ENCODE data around the gene TCF12.

DNA sequence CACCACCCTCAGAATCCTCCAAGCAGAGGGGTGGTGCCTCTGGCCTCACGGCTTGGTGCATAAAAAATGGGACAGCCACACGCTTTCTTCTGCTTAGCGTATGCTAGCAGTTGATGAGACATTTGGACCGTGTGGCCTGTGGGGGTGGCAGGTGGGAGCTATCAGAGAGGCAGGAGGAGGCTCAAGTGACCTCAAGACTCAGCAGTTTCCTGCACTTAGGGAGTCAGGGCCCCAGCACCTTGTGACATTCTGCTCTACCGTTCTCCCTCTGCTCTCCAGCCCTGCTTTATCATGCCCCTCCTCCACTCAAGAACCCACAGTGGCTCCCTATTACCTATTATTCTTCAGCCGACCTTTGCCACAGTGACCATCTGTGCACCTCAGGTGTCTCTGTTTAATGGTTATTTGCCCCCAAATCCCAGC is 416.9 kb downstream of the TCF12 start:
- TF ChIP-seq EZH2 (IDR thresholded peaks at IDR 0.05; ENCODE audit: borderline replicate concordance, low read depth, low read length, severe bottlenecking) (no peak), POLR2AphosphoS5 (IDR thresholded peaks at IDR 0.05; ENCODE audit: insufficient read depth, low read depth, low read length) (no peak), POLR2A (IDR thresholded peaks at IDR 0.05; ENCODE audit: low read depth, low read length) (no peak), JUN (IDR thresholded peaks at IDR 0.05; ENCODE audit: borderline replicate concordance, insufficient read depth, insufficient read length, low read depth) (no peak)
- TF ChIP-seq, protein P1, sequence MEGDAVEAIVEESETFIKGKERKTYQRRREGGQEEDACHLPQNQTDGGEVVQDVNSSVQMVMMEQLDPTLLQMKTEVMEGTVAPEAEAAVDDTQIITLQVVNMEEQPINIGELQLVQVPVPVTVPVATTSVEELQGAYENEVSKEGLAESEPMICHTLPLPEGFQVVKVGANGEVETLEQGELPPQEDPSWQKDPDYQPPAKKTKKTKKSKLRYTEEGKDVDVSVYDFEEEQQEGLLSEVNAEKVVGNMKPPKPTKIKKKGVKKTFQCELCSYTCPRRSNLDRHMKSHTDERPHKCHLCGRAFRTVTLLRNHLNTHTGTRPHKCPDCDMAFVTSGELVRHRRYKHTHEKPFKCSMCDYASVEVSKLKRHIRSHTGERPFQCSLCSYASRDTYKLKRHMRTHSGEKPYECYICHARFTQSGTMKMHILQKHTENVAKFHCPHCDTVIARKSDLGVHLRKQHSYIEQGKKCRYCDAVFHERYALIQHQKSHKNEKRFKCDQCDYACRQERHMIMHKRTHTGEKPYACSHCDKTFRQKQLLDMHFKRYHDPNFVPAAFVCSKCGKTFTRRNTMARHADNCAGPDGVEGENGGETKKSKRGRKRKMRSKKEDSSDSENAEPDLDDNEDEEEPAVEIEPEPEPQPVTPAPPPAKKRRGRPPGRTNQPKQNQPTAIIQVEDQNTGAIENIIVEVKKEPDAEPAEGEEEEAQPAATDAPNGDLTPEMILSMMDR (IDR thresholded peaks at IDR 0.05; ENCODE audit: extremely low read depth in 1 of 2, insufficient read depth in 1 of 2, low read depth in 1 of 2, low read length in 2 of 2), result no peak
- TF ChIP-seq, protein P2, sequence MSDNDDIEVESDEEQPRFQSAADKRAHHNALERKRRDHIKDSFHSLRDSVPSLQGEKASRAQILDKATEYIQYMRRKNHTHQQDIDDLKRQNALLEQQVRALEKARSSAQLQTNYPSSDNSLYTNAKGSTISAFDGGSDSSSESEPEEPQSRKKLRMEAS (IDR thresholded peaks at IDR 0.05; ENCODE audit: insufficient read depth, insufficient read length), result no peak
